GM12874 (cell line): Measurements from ENCODE around the gene CD40.

Experiments used
- CTCF ChIP-seq: IDR thresholded peaks from 2 replicates; pipeline ENCODE4 v1.5.1; 2011; ENCODE audit warnings: low read depth, mild to moderate bottlenecking, control low read depth, low read length, moderate library complexity; ENCODE audit not compliant: insufficient read depth

CD40 gene

GRCh38 chr20:46134716-46135115 is 16.6 kb downstream of the CD40 start:
- no peak for TF ChIP-seq CTCF

GRCh38 chr20:46135856-46136633 is 17.9 kb downstream of the CD40 start:
- no peak for TF ChIP-seq CTCF

- TF ChIP-seq CTCF, result no peak
Observed at GRCh38 chr20:46137816-46138215, 19.7 kb downstream of the CD40 start.

- TF ChIP-seq CTCF, result no peak
Observed at GRCh38 chr20:46139266-46139889, 21.3 kb downstream of the CD40 start.

- no peak for TF ChIP-seq CTCF
Observed at GRCh38 chr20:46139908-46140482, 21.9 kb downstream of the CD40 start.

GRCh38 chr20:46142124-46142523 is 24.0 kb downstream of the CD40 start:
- no peak for TF ChIP-seq CTCF

- TF ChIP-seq CTCF, result no peak
Observed at GRCh38 chr20:46144432-46145025, 26.4 kb downstream of the CD40 start.
